ENCODE measurements around the gene FGFBP3.
A peak's percentile ranks its signal among the peaks of the same experiment; 100 is the strongest.
"Not testable (repeated sequence)": the region's sequence is repeated elsewhere in the genome, so short reads cannot be mapped to it uniquely, and the experiment has no call there.

FGFBP3 gene

DNA sequence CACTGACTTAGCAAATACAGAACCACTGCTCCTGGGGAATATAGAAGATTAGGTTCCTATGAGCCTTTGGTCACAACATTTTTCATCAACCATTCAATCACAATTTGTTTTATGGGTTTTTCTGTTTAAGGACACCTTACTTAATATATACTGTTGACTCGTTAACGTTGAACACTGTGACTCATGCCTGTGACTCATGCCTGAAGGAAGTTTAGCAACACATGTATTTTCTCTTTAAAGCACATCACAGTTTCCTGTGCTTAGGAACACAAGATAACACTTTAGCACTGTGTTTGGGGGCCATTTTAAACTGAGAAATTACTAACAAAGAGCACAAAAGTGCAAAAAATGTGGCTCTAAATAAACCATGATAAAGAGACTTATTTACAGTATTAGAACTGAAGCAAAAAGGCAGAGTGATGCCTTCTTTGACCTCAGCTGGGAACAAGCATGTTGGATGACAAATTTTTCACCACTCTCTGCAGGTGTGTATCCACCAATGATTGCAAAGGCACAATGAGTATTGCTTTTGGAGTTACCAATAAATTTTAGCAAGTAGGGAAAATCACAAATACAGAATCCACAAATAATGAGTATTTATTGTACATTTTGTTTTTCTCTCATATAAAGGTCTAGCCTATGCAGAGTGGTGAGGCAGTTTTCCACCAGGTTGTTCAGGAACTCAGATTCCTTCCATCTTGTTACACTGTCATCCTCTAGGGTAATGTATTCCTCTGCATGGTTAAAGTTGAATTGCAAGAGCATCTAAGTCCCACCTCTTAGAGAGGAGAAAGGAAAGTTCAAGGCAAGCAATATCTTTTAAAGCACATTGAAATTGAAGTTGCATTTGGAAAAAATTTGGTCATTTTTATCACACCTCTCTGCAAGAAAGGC lies 7.3 kb downstream of the FGFBP3 start:
- peak; percentile 35 for DNase-seq

DNA sequence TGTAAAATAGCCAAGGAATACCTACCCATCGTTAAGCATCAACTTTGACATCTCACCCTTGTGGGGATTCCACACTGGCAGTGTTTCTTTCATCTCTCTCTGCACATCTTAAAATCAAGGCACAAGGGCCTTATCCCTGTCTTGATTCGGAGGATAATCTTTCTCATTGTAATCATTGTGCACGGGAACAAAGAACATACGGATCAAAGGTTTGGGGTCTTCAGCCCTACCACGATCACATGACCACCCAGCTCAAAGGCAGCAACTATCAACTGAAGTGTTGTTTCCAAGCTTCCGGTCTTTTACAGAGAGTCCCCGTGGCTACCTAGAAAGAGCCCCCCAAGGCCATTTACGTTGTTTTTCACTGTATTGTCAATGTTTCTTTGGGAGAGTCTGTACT lies 11.9 kb downstream of the FGFBP3 start:
- DNase-seq, result no peak

DNA sequence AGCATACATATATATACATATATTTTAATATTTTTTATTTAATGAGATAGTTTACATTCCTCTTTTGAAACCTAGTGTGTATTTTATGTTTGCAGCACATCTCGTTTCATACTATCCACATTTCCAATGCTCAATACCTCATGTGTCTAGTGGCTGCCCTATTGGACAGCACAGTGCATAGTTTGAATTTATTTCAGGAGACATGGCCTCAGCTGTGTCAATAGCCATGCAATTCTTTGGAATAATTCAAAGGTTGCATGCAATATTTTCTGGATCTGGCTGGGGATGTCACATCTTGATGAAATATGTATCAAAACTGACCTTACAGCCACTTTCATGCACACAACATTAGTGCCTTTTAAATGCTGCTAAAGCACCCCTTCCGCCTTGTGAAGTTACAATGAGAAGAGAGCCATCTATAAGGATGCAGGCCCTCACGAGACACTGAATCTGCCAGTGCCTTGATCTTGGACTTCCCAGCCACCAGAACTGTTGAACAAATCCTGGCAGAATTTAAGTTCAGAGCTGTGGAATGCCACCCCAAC lies 13.0 kb downstream of the FGFBP3 start:
- DNase-seq, result no peak

DNA sequence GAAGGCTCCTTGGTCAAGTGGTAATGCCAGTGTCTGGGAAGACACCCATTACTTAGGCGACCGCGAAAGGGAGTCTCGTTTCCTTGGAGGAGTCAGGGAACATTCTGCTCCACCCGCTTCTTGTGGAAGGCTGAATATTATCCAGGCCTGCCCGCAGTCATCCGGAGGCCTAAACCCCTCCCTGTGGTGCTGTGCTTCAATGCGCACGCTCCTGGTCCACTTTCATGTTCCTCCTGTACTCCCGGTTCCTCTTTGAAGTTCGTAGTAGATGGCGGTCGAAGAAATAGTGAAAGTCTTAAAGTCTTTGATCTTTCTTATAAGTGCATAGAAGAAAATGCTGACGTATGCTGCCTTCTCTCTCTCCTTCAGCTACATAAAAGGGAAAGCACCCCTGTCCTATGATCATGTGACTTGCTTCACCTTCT lies 15.0 kb downstream of the FGFBP3 start:
- DNase-seq, result not testable (repeated sequence)

DNA sequence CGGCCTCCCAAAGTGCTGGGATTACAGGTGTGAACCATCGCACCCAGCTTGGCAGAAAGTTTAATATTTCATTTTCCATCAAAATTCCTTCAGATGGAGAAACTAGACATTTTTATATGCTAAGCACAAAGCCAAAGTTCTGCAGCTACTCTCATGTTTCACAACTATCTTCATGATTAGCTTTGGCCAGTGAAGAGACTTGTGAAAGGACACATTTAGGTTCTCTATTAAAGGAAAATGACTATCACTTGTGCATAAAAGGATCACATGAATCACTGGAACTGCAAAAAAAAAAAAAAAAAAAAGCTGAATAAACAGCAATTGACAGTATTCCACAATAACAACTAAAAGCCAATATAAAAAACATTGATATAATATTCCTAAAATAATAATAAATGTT lies 16.2 kb downstream of the FGFBP3 start:
- DNase-seq, result no peak

DNA sequence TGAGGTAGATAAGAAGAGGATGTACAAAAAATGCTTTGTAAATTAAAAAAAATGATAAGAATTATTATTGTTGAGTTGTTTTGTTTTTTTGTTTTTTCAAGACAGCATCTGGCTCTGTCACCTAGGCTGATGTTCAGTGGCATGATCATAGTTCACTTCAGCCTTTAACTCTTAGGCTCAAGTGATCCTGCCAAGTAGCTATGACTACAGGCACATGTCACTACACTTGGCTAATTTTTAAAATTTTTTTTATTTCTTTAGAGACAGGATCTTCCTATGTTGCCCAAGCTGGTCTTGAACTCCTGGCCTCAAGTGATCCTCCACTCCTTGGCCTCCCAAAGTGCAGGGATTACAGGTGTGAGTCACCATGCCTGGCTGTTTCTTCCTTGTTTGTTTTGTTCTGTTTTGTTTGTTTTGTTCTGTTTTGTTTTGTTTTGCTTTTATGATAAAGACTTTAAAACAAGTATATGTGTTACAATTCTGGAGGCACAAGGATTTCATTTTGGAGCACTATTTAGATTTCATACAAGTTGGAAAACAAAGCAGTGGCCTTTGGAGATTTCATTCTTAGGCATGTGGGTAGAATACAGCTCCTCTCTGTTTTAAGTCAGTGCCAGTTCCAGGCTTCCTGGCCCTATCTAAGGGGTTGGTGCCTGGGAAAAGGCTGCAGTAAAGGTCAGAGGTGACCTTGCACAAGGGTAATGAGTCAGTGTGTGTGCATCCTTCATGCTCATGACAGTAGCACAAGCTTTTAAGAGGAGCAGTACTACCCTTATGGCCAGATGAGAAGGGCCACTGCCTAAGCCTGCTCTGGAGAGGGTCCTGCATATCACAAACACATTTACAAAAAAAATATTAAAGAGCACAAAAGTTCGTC lies 17.9 kb downstream of the FGFBP3 start:
- DNase-seq, result no peak

DNA sequence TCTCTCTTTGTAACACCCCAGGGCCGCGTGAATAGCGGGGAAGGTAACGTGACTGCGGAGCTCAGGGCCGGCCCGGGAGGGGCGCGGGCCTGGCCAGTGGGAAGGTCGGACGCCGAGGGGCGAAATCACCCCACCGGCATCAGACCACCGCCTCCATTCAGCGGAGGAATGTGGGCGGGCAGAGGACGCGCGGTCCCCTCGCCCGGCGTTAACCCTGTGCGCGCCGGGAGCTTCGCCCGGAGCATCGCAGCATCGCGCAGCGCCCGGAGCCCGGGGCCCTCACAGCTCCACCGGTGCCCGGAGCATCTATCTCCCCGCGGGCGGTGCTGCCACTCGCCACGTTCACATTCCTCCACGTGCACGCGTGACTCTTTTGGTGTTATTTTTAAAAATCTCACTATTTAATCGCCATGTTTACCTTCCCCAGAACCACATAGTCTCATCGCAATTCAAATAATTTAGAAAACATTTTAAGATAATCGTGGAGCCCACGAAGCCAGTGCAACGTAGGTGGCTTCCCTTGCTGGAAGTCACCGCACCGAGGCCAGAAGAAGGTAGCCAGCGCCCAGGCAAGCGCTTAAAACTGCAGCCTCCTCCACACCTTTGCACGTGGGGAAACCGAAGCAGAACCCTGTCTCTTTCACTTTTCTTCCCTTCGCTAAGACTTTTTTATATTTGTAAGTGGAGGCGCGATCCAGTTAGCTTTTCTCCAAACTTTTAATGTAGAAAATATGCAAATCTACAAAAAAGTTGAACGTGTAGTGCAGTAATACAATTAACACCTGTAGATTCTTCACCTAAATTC lies 21.8 kb downstream of the FGFBP3 start:
- no peak for DNase-seq

DNA sequence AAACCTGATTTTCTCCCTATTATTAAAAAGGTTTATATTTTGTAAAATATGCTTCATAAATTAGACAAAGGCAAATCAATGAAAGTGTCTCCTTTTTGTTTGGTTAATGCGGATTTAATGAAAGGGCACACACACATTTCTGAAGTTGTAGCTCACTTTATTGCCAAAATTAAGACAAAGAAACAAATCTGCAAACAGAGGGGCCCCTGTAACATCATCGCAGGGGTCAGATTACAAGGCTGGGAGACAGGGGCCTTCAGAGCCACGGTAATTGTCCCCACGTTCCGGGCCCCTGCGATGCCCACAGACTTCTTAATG lies 22.4 kb downstream of the FGFBP3 start:
- no peak for DNase-seq

DNA sequence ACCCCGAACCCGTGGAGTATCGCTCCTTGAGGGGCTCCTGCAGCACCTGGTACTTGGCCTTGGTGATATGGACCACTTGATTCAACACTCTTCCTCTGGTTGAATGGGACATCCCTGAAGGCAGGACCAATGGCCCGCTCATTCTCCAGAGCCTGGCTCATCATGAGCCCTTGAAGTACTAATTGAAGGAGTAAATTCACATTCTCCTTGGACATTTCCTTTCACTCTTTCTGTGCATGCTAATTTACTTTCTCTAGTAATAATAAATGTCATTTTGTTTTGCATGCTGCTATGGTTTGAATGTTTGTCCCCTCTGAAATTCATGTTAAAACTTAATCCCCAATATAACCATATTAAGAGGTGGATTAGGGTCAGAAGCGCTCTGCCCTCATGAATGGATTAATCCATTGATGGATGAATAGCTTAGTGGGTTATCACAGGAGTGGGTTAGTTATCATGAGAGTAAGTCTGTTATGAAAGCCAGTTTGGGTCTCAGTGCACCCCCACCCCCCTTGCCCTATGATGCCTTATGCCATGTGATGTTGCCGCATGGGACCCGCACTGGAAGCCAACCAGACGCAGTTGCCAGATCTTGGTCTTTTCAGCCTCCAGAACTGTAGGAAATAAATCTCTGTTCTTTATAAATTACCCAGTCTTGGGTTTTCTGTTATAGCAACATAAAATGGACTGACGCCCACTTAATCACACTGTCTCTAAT lies 23.8 kb downstream of the FGFBP3 start:
- DNase-seq, result no peak

DNA sequence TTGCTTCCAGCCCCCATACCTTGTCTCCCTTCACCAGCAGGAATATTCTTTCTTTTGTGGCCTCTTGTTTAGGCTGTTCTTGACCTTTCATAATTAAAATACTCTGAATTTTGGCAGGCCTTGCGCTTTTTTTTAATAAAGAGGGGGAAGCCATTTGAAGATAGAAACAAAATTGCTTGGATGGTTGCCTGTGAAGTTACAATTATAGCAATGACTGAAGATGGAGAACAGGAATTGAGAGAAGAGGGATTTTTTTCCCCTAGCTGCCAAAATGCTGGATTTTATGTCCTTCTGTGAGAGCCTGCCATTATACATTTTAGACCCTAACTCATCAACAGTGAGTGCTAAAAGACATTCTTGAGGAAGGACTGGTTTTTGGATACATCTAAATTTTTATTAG lies 24.8 kb downstream of the FGFBP3 start:
- no peak for DNase-seq

DNA sequence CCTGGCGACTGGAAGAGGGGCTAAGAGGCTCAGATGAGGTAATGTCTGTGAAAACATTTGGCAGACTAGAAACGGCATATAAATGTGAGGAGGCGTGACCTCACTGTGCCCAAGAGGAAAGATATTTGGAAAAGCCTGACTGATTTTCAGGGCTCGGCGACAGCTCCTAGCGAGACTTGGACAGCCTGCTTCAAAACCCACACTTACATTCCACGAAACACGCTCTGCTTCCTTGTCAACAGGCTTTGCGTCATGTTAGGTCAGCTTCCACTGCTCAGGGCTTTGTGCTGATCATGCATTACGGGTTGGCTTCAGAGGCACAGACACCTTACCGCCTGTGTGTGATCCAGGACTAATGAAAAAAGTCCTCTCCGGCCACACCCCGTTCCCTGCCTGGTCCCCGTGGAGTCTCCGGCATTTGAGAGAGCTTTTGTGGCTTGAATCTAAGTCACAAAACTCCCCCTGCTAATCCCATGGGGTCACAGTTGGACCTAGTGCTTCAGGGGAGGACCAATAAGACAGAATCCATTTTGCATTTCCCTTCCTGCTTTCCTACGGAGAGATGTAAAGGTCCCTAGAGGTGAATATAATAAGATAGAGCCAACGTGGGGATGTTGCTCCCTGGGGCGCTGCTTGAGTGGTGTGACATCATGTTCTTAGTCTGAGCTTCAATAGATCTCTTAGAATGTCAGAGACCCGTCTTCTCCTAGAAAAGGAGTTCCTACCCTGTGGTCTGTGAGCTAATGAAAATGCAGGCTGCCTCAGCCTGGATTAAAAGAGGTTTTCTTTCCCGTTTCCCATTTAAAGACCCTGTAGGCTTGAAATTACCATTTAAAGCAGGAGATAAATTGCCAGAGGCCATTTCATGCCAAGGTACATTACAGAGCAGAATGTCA lies 25.5 kb downstream of the FGFBP3 start:
- DNase-seq, result no peak

DNA sequence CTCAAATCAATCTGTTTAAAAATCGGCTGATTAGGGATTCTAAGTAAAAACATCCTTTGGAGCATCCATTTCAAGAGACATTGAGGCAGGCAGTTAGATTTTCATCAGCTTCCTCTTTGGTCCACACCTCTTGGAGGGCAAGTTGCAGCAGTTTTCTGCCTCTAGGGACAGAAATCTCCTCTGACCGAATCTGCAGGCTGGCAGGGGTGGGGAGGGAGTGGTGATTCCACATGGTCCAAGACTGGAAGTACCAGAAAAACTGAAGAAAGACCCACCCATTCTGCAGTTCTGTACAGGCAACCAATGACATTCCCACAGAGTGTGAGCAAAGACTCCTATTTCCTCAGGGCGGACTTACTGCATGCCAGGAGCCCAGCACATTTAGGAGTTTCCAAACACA lies 29.0 kb downstream of the FGFBP3 start:
- no peak for DNase-seq

DNA sequence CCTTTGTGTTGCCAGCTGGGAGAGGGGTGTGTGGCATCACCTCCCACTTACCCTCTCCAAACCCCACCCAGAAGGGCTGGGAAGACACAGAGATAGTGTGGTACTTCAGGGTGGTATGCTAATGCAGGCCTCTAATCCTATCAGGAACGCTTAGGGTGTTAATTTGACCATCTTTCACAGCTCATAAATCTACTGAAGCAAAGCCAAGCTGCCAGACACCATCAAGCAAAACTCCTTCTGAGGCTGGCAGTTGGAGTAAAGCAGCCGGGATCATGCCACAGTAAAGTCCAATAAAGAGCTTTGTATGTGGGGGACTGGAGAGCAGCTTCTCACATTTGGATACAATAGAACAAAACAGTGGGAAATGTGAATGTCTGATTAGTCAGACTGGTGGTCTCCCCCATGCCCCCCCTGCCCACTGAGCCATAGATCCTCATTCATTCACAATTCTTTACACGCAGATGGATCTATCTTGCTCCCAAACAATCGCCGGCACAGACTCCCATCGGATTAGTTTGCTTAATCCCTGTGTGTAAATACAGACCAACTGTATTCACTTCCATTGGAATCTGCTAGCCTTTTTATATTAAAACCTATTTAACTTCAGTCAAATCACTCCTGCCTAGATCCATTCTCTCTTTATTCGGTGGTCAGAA lies 29.6 kb downstream of the FGFBP3 start:
- DNase-seq, result no peak

DNA sequence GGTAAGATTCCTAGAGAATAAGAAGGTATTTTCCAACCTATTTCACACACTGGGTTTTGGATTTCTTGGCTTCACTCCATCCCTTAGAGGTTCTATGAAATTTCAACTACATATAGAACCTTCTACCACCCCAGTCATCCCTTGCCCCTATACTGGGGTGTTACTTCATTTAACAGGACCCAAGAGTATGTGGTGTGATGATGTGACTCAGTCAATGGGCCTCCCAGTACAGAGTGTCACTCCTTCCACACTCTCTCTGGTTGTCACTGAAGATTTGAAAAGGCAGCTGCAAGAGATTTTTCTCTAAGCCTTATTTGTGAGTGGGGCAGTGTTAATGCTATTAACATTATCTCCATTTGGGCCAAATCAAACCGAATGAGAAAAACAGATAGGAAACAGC lies 33.5 kb downstream of the FGFBP3 start:
- no peak for DNase-seq

DNA sequence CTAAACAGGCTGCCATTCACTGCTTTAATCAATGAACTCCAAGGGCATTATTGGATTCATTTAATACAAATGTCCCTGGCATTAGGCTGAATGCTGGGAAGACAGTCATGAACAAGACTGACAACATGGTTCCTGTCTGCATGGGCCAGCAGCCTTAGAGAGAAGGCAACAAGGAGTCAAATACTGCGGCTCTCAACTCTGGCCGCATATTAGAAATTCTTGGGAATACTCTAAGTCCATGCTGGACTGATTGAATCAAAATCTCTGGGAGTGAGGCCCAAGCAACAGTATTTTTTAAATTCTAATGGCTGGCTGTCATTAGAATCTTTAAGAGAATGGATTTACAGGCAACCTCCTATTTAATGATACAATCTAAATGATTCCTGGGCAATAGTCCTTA lies 34.1 kb downstream of the FGFBP3 start:
- no peak for DNase-seq

DNA sequence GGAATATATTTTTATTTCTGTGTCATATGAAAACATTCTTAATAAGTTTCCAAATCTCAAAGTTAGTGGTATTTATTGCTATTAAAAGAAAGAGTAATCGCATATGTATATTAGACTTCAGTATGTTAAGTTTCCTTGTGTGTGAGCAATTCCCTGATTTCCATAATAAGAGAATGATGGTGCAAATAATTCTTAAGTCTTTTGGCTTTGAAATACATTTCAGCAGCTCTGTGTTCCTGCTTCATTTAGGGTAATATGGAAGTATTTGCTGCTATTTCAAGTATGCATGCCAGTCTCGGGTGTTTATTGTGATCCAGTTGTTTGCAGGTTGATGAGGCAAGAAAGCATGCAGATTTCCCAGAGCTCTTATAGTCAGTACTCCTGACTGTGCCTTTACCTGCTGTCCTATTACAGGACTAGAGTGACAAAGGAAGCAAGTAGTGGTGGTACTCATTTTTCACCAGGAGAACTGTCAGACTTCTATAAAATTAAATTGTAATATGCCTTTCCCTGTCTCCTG lies 43.7 kb downstream of the FGFBP3 start:
- no peak for DNase-seq

DNA sequence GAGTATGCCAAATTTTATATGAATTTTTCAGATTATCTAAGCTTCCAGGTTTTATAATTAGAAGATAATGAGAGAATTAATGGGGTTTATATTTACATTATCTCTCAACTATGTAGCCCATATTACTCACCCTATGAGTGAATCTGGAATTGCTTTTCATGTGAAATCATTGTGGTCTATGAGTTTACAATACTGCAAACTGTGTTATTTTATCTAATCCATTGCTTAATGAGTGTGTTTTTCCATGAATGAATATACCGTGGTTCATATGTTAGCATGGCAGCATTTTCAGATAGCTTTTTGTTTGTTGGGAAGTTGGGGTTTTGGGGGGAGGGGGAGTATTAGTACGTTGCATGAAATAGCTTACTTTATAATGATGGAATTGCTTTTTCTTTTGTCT lies 44.5 kb downstream of the FGFBP3 start:
- no peak for DNase-seq

DNA sequence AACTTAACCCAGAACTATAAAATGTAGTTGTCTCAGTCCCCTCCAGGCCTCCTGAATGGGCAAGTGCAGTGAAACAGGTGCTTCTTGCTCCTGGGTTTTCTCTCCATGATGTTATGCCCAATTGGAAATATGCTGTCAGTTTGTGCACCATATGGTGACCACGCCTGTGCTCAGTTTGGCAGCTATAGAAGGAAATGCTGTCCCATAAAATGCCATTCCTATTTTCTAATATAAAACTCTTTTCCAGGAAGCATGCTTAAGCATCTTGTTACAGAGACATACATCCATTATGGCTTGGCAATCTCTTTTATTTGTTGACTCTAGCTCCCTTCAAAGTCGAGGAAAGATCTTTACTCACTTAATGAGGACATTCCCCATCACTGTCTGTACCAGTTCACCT lies 45.2 kb downstream of the FGFBP3 start:
- no peak for DNase-seq

DNA sequence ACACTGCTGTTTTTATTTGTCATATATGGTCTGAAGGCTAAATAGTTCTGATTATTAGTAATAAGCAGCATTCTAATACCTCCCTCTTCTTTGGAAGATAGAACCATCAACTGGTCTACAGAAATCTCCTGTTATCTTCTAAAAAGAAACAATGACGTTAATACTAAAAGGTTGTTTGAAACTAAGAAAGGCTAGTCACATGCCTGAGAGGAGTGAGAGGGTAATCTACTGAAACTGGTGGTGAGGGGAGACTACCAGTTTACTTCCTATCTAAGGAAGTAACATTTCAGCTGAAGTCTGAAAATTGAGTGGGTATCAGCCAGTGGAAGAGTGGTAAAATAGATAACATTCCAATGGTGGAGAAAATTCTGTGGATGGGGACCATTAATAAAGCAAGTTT lies 48.4 kb downstream of the FGFBP3 start:
- no peak for DNase-seq

DNA sequence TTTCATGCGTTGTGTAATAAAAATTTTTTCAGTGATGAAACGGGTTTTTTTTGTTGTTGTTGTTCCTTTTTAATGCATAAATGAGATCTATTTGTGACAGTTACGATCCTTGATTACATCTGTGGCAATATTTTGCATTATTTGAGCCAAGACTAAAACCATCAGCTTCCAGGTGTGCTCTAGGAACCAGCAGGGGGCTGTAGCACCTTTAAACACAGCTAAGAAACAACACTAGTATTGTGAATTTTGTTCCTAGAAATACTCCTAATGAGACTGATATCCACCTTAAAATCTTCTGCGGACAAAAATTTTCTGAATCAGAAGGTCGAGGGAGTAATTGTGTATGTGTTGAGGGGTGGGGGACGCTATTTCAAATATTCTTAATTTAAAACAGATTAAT lies 52.6 kb downstream of the FGFBP3 start:
- DNase-seq, result no peak
